ENCODE measurements around the gene SUSD1.

DNA sequence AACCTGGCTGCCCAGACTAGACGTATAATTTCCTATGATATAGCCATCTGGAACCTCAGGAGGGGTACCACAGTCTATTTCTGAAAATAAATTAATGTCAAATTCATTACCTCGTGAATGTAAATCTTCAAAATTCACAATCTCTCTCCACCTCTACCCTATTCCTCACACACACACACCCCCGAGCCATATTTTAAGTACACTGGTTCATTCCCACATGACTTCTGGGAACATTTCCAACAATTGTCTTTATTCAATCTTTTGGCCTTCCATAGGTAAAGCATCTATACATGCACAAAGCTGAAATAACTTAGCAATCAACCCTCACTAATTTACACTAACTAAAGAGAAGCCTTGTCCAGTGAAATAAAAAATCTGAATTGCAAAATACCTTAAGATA, 32.7 kb downstream of the SUSD1 start:
- TF ChIP-seq CTCF (IDR thresholded peaks at IDR 0.05) (no peak), EZH2 (IDR thresholded peaks at IDR 0.05; ENCODE audit: borderline replicate concordance, insufficient read depth, low read depth, low read length, poor library complexity, severe bottlenecking) (no peak)

All from B cell (primary cell).